Renal pelvis (tissue), 4 donors: ENCODE measurements around the gene SLC25A36. TPM values are rescaled to one million over a fixed set of nuclear protein-coding genes. Genes with fewer than 3 reads are reported as not detected.
"Not testable (repeated sequence)": the region's sequence is repeated elsewhere in the genome, so short reads cannot be mapped to it uniquely, and the experiment has no call there.

Experiments
- DNase-seq: peaks from one replicate; pipeline ENCODE4 v3.0.0-alpha.2; 2013
- polyA plus RNA-seq, 3 donors: library from polyadenylated mRNA; unstranded; fragments of 120-200 nt; gene quantifications; one replicate each; pipeline ENCODE4 v1.2.1, GENCODE V29; 2013; ENCODE audit not compliant: insufficient read length in 3 of 3

Gene SLC25A36
- polyA plus RNA-seq, 3 donors: 153 to 188 (median 169) TPM

DNA sequence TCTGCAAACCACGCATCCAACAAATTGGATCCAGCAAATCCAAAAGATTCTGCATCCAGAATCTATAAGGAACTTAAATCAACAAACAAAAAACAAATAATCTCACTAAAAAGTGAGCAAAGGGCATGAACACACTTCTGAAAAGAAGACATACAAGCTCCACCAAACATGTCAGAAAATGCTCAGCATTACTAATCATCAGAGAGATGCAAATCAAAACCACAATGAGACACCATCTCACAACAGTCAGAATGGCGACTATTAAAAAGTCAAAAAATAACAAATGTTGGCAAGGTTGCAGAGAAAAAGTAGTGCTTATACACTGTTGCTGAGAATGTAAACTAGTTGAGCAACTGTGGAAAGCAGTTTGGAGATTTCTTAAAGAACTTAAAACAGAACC lies 21.6 kb upstream of the SLC25A36 start:
- DNase-seq: no peak

GRCh38 chr3:140922634-140923033 lies 19.0 kb upstream of the SLC25A36 start:
- DNase-seq: no peak

GRCh38 chr3:140924097-140924873 lies 17.4 kb upstream of the SLC25A36 start:
- no peak for DNase-seq

DNA sequence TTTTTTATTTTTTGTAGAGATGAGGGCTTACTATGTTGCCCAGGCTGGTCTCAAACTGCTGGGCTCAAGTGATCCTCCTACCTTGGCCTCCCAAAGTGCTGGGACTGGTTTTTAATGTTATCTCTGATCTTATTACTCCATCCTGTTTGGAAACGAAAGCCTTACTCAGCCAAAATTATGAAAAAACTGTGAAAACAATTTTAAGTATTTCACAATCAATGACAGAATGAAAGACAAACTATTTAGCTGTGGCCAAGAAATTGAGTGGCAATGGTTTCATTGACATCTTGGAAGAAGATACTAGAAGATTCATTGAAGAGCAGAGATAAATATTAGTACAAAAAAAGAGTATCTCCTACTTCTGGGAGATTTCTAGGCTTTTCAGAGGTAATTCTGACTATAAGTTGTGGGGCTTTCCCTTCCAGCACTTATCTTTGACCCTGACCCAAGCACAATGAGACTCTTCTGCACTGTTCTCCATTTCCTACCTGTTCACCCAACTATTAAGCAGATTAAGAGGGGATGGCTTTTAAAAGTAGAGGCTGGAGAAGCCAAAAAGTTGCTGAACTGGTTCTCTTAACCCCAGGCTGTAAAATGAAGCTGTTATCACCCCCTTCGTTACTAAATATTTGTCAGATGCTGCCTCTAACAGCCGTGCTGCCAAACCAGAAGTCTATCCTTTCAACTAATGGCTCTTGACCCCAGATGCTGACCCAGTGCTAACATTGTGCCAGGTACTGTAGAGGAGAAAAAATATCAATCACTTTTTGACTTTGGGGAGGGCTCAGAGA lies 14.2 kb upstream of the SLC25A36 start:
- no peak for DNase-seq

DNA sequence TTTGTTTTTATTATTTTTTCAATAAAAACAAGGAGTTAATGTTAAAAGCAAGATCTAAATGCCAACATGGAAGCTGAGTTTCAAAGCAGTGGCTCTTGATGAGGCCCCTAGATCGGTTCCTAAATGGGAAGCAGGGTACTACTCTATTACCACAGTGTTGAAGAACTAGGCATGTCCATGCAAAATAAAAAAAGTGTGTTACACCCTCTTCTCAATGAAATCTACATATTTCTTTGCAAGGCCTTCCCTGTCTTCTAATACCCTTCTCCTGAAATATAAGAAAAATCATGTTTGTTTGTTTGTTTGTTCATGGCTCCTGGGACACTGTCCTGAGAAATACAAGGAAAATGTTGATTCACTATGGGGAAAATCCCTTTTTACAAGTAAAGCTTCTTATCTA lies 12.2 kb upstream of the SLC25A36 start:
- DNase-seq: no peak

- no peak for DNase-seq
Measured at GRCh38 chr3:140931016-140931454, 10.6 kb upstream of the SLC25A36 start.

- DNase-seq: no peak
Measured at GRCh38 chr3:140931801-140932200, 9.8 kb upstream of the SLC25A36 start.

DNA sequence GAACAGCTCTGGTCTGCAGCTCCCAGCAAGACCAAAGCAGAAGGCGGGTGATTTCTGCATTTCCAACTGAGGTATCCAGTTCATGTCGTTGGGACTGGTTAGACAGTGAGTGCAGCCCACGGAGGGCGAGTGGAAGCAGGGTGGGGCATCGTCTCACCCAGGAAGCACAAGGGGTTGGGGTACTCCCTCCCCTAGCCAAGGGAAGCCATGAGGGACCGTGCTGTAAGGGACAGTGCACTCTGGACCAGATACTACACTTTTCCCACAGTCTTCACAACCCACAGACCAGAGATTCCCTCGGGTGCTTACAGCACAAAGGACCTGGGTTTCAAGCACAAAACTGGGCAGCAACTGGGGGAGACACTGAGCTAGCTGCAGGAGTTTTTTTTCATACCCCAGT lies 8.5 kb upstream of the SLC25A36 start:
- no peak for DNase-seq

- no peak for DNase-seq
Measured at GRCh38 chr3:140933552-140933951, 8.1 kb upstream of the SLC25A36 start.

- not testable (repeated sequence) for DNase-seq
Measured at GRCh38 chr3:140939305-140939704, 2.3 kb upstream of the SLC25A36 start.

GRCh38 chr3:140941090-140941433 lies 574 bp upstream of the SLC25A36 start:
- no peak for DNase-seq

- DNase-seq: peak; percentile 79
Measured at GRCh38 chr3:140942221-140943104, 827 bp downstream of the SLC25A36 start.

GRCh38 chr3:140943781-140944552 lies 2.3 kb downstream of the SLC25A36 start:
- no peak for DNase-seq

DNA sequence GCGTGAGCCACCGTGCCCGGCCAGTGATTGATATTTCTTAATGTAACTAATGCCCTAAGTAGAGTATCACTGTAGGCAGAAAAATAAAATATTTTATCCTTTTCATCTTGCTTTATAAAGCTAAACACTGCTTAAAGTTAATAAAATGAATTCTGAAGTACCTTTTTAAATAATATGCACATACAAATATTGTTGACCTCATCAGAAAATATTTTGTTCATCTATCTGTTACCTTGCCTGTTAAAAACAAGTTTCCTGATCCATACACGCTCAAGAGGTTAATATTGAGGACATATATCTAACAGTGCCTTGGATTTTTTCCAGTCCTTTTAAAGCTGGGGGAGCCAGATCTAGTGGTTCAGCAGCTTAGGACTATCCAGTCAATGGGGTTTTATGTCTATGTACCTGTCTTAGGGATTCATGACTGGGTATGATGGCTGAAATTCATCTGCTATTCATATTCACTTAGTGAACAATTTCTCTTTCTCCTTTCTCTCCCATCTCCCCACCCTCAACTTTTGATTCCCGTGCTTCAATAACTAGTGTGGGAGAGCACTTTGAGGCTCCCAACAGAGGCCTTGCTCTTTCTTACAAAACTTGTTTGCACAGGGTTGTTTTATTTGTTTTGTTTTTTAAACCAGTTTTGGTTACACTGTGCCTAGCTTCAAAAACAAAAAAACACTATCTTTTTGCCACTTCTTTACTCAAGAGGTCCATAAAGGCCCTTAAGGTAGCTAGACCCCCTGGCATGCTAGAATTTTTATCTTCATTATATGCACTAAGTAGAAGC lies 7.0 kb downstream of the SLC25A36 start:
- DNase-seq: no peak

DNA sequence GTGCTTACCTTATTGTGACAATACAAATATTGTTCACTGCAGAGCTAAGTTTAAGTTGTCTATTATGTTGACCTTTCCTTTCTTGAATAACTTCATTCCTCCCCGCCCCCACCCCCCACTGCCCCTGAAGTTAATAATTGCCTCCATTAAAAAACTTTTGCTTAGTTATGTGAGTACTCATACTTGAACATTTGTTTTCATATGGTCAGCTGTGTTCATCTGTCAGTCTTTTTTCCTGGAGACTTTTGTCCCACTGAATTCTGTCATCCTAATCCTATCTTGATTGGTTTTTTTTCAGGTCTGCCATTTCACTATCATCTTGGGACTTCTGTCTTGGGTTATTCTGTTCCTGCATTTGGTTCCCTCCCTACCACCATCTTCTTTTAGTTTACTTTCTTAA lies 8.5 kb downstream of the SLC25A36 start:
- no peak for DNase-seq

- DNase-seq: no peak
Measured at GRCh38 chr3:140950863-140951262, 9.2 kb downstream of the SLC25A36 start.

DNA sequence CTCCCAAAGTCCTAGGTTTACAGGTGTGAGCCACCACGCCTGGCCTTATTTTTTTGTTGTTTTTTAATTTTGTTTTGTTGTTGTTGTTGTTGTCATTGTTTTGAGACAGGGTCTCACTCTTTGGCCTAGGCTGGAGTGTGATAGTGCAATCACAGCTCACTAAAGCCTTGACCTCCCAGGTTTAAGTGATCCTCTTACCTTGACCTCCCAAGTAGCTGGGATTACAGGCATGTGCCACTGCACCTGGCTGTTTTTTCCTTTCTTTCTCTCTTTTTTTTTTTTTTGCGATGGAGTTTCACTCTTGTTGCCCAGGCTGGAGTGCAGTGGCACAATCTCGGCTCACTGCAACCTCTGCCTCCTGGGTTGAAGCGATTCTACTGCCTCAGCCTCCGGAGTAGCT lies 10.1 kb downstream of the SLC25A36 start:
- not testable (repeated sequence) for DNase-seq

DNA sequence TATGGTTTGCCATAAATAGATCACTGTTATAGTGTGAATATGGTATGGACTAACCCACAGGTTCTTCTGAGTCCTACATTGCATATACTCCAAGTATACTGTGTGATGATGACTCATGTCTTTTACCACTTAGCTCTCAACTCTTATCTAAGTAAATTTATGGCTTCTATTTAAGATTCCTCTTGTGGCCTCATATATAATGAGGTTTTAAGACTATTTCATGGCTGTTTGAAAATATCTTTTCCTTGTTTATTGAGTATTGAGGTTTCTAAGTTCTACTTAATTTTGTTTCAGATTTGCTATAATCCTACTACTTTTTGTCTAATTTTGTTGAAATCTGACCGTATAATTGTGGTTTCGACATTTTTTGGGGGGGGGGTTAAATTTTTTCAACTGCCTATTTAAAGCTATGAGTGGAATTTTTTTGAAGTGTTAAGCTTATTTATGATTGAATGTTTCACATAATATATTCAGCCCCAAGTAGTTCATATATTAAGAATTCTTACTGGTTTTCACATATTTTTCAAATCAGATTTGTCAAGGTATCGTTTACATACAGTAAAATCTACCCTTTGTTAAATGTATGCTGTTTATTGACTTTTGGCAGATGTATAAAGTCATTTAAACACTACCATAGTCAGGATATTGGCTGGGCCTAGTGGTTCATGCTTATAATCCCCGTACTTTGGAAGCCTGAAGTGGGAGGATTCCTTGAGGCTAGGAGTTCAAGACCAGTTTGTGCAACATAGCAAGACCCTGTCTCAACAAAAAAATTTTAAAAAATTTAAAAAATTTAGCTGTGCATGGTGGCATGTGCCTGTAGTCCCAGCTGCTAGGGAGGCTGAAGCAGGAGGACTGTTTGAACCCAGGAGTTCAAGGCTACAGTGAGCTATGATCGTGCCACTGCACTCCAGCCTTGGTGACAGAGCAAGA lies 11.7 kb downstream of the SLC25A36 start:
- no peak for DNase-seq

DNA sequence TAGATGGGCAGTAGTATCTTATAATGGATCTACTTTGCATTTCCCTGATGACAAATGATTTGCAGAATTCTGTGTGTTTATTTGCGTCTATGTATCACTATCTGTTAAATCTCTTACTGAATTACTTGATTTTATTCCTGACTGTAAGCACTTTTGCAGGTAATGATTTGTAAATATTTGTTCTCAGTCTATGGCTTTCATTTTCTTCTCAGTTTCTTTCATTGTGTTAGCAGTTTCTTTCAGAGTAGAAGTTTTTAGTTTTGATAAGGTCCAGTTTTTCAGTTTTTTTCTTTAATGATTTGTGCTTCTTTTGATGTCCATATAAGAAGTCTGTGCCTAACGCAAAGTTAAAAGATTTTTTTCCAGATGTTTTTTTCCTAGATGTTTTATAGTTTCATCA lies 12.9 kb downstream of the SLC25A36 start:
- DNase-seq: no peak

DNA sequence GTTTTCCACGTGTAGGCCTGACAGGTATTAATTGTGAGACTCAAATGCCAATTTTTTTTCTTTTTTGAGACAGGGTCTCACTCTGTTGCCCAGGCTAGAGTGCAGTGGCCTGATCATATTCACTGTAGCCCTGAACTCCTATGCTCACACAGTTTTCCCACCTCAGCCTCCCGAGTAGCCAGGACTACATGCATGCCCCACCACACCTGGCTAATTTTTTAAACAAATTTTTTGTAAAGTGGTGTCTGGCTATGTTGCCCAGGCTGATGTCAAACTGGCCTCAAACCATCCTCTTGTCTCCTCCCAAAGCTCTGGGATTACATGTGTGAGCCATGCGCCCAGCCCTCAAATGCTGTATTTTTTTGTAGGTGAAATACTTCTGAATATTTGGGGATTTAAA lies 14.0 kb downstream of the SLC25A36 start:
- no peak for DNase-seq
